ENCODE data around the gene GPALPP1.
A peak's percentile ranks its signal among the peaks of the same experiment; 100 is the strongest.

The GPALPP1 gene

GRCh38 chr13:44971656-44972595, 17.4 kb upstream of the GPALPP1 start:
- Histone ChIP-seq H3K27me3 (ENCODE audit: control insufficient read depth, insufficient read depth, low read length) (no peaks in the 10 kb centered on the region), H3K4me3 (ENCODE audit: low read length) (no peak overlapping the region), H3K9me3 (ENCODE audit: control insufficient read depth, low read depth, low read length) (no peaks in the 10 kb centered on the region), H3K27ac (ENCODE audit: low read length) (no peak overlapping the region), H3K9ac (ENCODE audit: low read length) (no peak overlapping the region), H3K36me3 (ENCODE audit: control insufficient read depth, low read depth, low read length) (peaks cover 33% of the 10 kb centered on the region), H3K4me1 (ENCODE audit: control insufficient read depth, low read depth, low read length) (peaks cover 3% of the 10 kb centered on the region)

DNA sequence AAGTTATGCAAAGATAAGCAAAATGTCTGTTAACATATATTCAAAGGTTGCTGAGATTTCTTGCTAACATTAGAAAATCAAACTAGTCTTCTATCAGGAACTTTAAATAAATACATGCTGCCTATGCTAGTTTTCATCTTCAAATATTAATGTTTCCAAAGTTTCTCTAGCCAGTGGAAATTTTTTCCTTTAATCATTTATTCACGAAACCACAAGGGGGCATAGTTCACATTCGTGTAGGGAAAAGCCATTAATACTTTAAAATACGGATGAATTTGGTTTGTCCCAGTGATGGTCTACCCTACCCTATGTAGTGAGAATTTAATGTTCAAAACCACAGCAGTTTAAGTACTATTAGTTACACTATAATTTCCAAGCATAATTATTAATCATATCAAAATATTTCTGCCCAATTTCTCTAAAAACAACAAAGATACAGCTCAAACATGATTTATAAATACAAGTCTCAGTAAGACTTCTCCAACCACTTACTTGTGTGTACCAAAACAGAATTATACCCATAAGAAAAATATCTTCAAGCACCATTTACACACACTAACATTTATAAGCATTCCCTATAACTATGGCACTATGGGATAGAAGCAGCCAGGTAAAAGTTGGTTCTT, 16.3 kb upstream of the GPALPP1 start:
- no peaks in the 10 kb centered on the region for H3K9me3 ChIP-seq (ENCODE audit: control insufficient read depth, low read depth, low read length)
- H3K36me3 ChIP-seq (ENCODE audit: control insufficient read depth, low read depth, low read length), result peaks cover 40% of the 10 kb centered on the region
- H3K4me3 ChIP-seq (ENCODE audit: low read length), result no peak overlapping the region
- H3K27ac ChIP-seq (ENCODE audit: low read length), result no peak overlapping the region
- H3K27me3 ChIP-seq (ENCODE audit: control insufficient read depth, insufficient read depth, low read length), result no peaks in the 10 kb centered on the region
- peaks cover 3% of the 10 kb centered on the region for H3K4me1 ChIP-seq (ENCODE audit: control insufficient read depth, low read depth, low read length)
- H3K9ac ChIP-seq (ENCODE audit: low read length), result no peak overlapping the region

GRCh38 chr13:44974056-44974793, 15.1 kb upstream of the GPALPP1 start:
- H3K36me3 ChIP-seq (ENCODE audit: control insufficient read depth, low read depth, low read length), result peaks cover 44% of the 10 kb centered on the region

GRCh38 chr13:44976196-44976595, 13.1 kb upstream of the GPALPP1 start:
- Histone ChIP-seq H3K4me1 (ENCODE audit: control insufficient read depth, low read depth, low read length) (no peaks in the 10 kb centered on the region), H3K4me3 (ENCODE audit: low read length) (no peak overlapping the region), H3K9me3 (ENCODE audit: control insufficient read depth, low read depth, low read length) (no peaks in the 10 kb centered on the region), H3K27me3 (ENCODE audit: control insufficient read depth, insufficient read depth, low read length) (no peaks in the 10 kb centered on the region), H3K36me3 (ENCODE audit: control insufficient read depth, low read depth, low read length) (peaks cover 61% of the 10 kb centered on the region), H3K27ac (ENCODE audit: low read length) (no peak overlapping the region), H3K9ac (ENCODE audit: low read length) (no peak overlapping the region)

More at GRCh38 chr13:44974056-44974793, 15.1 kb upstream of the GPALPP1 start:
- H3K4me1 ChIP-seq (ENCODE audit: control insufficient read depth, low read depth, low read length), result peaks cover 3% of the 10 kb centered on the region
- H3K9me3 ChIP-seq (ENCODE audit: control insufficient read depth, low read depth, low read length), result no peaks in the 10 kb centered on the region
- no peaks in the 10 kb centered on the region for H3K27me3 ChIP-seq (ENCODE audit: control insufficient read depth, insufficient read depth, low read length)
- H3K9ac ChIP-seq (ENCODE audit: low read length), result no peak overlapping the region
- no peak overlapping the region for H3K4me3 ChIP-seq (ENCODE audit: low read length)
- H3K27ac ChIP-seq (ENCODE audit: low read length), result no peak overlapping the region

GRCh38 chr13:44976949-44977583, 12.3 kb upstream of the GPALPP1 start:
- H3K36me3 ChIP-seq (ENCODE audit: control insufficient read depth, low read depth, low read length), result peaks cover 61% of the 10 kb centered on the region
- no peaks in the 10 kb centered on the region for H3K9me3 ChIP-seq (ENCODE audit: control insufficient read depth, low read depth, low read length)
- H3K27me3 ChIP-seq (ENCODE audit: control insufficient read depth, insufficient read depth, low read length), result no peaks in the 10 kb centered on the region
- no peak overlapping the region for H3K4me3 ChIP-seq (ENCODE audit: low read length)
- H3K4me1 ChIP-seq (ENCODE audit: control insufficient read depth, low read depth, low read length), result no peaks in the 10 kb centered on the region
- H3K27ac ChIP-seq (ENCODE audit: low read length), result no peak overlapping the region
- no peak overlapping the region for H3K9ac ChIP-seq (ENCODE audit: low read length)

- H3K9me3 ChIP-seq (ENCODE audit: control insufficient read depth, low read depth, low read length), result no peaks in the 10 kb centered on the region
- no peaks in the 10 kb centered on the region for H3K4me1 ChIP-seq (ENCODE audit: control insufficient read depth, low read depth, low read length)
- no peak overlapping the region for H3K9ac ChIP-seq (ENCODE audit: low read length)
- H3K4me3 ChIP-seq (ENCODE audit: low read length), result no peak overlapping the region
- no peaks in the 10 kb centered on the region for H3K27me3 ChIP-seq (ENCODE audit: control insufficient read depth, insufficient read depth, low read length)
- H3K27ac ChIP-seq (ENCODE audit: low read length), result no peak overlapping the region
- peaks cover 61% of the 10 kb centered on the region for H3K36me3 ChIP-seq (ENCODE audit: control insufficient read depth, low read depth, low read length)
These were observed 11.0 kb upstream of the GPALPP1 start for GRCh38 chr13:44978328-44978727.

DNA sequence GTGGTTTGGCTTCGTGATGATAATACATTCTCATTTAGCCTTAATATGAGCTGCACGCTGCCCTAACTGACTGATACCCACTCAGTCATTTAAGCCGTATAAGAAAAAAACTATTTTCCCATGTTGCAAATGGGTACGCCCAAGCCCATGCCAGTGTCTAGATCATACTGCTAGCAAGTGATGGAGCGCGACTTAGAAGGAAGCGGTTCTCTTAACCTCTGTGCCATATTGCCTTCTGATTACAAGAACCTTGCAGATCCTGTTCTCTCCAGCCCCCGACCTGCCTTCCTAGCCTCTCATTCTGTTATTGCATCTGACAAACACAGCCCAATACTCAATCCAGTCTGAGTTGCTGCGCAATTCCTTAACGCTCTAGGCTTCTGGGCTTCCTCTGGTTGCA, 603 bp downstream of the GPALPP1 start:
- H3K9me3 ChIP-seq (ENCODE audit: control insufficient read depth, low read depth, low read length), result no peaks in the 10 kb centered on the region
- no peaks in the 10 kb centered on the region for H3K27me3 ChIP-seq (ENCODE audit: control insufficient read depth, insufficient read depth, low read length)
- H3K4me3 ChIP-seq (ENCODE audit: low read length), result peak overlapping the region; percentile 84
- peaks cover 7% of the 10 kb centered on the region for H3K4me1 ChIP-seq (ENCODE audit: control insufficient read depth, low read depth, low read length)
- peaks cover 12% of the 10 kb centered on the region for H3K36me3 ChIP-seq (ENCODE audit: control insufficient read depth, low read depth, low read length)
- H3K9ac ChIP-seq (ENCODE audit: low read length), result peak overlapping the region; percentile 84
- H3K27ac ChIP-seq (ENCODE audit: low read length), result no peak overlapping the region

- H3K9me3 ChIP-seq (ENCODE audit: control insufficient read depth, low read depth, low read length), result no peaks in the 10 kb centered on the region
- H3K4me3 ChIP-seq (ENCODE audit: low read length), result no peak overlapping the region
- H3K4me1 ChIP-seq (ENCODE audit: control insufficient read depth, low read depth, low read length), result no peaks in the 10 kb centered on the region
- no peak overlapping the region for H3K27ac ChIP-seq (ENCODE audit: low read length)
- H3K27me3 ChIP-seq (ENCODE audit: control insufficient read depth, insufficient read depth, low read length), result no peaks in the 10 kb centered on the region
- H3K36me3 ChIP-seq (ENCODE audit: control insufficient read depth, low read depth, low read length), result peaks cover 15% of the 10 kb centered on the region
- H3K9ac ChIP-seq (ENCODE audit: low read length), result no peak overlapping the region
These were observed 14.1 kb downstream of the GPALPP1 start for GRCh38 chr13:45003417-45003816.

GRCh38 chr13:45004096-45004495, 14.8 kb downstream of the GPALPP1 start:
- H3K36me3 ChIP-seq (ENCODE audit: control insufficient read depth, low read depth, low read length), result peaks cover 20% of the 10 kb centered on the region
- H3K4me1 ChIP-seq (ENCODE audit: control insufficient read depth, low read depth, low read length), result no peaks in the 10 kb centered on the region
- no peaks in the 10 kb centered on the region for H3K9me3 ChIP-seq (ENCODE audit: control insufficient read depth, low read depth, low read length)
- no peak overlapping the region for H3K27ac ChIP-seq (ENCODE audit: low read length)
- no peaks in the 10 kb centered on the region for H3K27me3 ChIP-seq (ENCODE audit: control insufficient read depth, insufficient read depth, low read length)
- no peak overlapping the region for H3K4me3 ChIP-seq (ENCODE audit: low read length)
- H3K9ac ChIP-seq (ENCODE audit: low read length), result no peak overlapping the region

DNA sequence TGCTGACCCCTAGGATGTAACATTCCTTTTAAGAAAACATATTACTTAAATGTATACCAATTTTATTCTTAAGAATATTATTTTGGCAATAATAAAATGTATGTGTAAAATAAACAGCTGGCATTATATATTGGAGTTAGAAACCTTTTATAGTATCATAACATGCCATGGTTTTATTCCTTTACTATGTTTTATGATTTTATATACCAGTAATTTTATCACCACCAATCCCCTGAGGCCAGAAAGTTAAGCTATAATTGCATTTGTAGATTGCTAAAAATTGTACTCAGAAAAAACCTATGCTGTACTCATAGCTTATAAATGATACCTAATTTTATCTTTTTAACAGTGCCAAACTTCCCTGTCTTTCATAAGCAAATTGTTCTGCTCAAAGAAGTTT, 17.9 kb downstream of the GPALPP1 start:
- Histone ChIP-seq H3K27me3 (ENCODE audit: control insufficient read depth, insufficient read depth, low read length) (no peaks in the 10 kb centered on the region), H3K4me1 (ENCODE audit: control insufficient read depth, low read depth, low read length) (no peaks in the 10 kb centered on the region), H3K9me3 (ENCODE audit: control insufficient read depth, low read depth, low read length) (no peaks in the 10 kb centered on the region), H3K9ac (ENCODE audit: low read length) (no peak overlapping the region), H3K27ac (ENCODE audit: low read length) (no peak overlapping the region), H3K4me3 (ENCODE audit: low read length) (no peak overlapping the region), H3K36me3 (ENCODE audit: control insufficient read depth, low read depth, low read length) (peaks cover 20% of the 10 kb centered on the region)

DNA sequence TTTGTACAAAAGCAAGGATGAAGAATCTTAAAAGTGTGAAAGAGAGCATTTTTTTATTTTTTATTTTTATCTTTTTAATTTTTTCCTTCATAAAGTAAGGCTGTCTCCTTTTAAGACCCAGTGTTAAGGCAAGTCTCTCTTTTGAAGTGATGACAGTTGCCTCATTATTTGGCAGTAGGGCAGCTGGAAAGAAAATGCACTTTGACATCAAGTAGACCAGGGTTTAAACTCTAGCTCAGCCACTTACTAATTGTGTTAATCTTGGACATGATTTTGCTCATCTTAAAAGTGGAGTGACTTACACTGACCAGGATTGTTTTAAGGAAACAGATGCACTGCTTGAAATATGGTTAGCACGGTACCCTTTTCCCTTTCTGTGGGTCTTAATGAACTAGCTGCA, 18.5 kb downstream of the GPALPP1 start:
- H3K27me3 ChIP-seq (ENCODE audit: control insufficient read depth, insufficient read depth, low read length), result no peaks in the 10 kb centered on the region
- H3K4me1 ChIP-seq (ENCODE audit: control insufficient read depth, low read depth, low read length), result no peaks in the 10 kb centered on the region
- H3K9me3 ChIP-seq (ENCODE audit: control insufficient read depth, low read depth, low read length), result no peaks in the 10 kb centered on the region
- H3K36me3 ChIP-seq (ENCODE audit: control insufficient read depth, low read depth, low read length), result peaks cover 15% of the 10 kb centered on the region
- H3K4me3 ChIP-seq (ENCODE audit: low read length), result no peak overlapping the region
- H3K27ac ChIP-seq (ENCODE audit: low read length), result no peak overlapping the region
- no peak overlapping the region for H3K9ac ChIP-seq (ENCODE audit: low read length)

Data from iPS-18a (cell line).